ENCODE results near the gene SHBG.

GRCh38 chr17:7592422-7593021 is 37.4 kb upstream of the SHBG start:
- TF ChIP-seq CTCF (IDR thresholded peaks at IDR 0.05) (no peak), POLR2A (IDR thresholded peaks at IDR 0.05) (no peak)

Measured in Peyer's patch (tissue), 4 donors.